Activated T-helper 1 cell treated with anti-CD3 and anti-CD28 coated beads, Interleukin-2, amount 50 U/mL, for 16 hours (primary cell): ENCODE results near the gene LARP4.
"Not testable (repeated sequence)": the region's sequence is repeated elsewhere in the genome, so short reads cannot be mapped to it uniquely, and the experiment has no call there.

ENCODE experiments used
- DNase-seq, 2 donors: peaks; one replicate each; pipeline ENCODE4 v3.0.0-alpha.2; 2020; ENCODE audit warnings: low read depth in 1 of 2, low spot score in 1 of 2

LARP4 gene

GRCh38 chr12:50400638-50401499 lies at the start of gene LARP4:
Gene LARP4, plus strand, starts transcription at chr12:50400885. Its CDS starts 126 bp downstream, at chr12:50401011.
- peak; percentile 71 to 82 for DNase-seq

DNA sequence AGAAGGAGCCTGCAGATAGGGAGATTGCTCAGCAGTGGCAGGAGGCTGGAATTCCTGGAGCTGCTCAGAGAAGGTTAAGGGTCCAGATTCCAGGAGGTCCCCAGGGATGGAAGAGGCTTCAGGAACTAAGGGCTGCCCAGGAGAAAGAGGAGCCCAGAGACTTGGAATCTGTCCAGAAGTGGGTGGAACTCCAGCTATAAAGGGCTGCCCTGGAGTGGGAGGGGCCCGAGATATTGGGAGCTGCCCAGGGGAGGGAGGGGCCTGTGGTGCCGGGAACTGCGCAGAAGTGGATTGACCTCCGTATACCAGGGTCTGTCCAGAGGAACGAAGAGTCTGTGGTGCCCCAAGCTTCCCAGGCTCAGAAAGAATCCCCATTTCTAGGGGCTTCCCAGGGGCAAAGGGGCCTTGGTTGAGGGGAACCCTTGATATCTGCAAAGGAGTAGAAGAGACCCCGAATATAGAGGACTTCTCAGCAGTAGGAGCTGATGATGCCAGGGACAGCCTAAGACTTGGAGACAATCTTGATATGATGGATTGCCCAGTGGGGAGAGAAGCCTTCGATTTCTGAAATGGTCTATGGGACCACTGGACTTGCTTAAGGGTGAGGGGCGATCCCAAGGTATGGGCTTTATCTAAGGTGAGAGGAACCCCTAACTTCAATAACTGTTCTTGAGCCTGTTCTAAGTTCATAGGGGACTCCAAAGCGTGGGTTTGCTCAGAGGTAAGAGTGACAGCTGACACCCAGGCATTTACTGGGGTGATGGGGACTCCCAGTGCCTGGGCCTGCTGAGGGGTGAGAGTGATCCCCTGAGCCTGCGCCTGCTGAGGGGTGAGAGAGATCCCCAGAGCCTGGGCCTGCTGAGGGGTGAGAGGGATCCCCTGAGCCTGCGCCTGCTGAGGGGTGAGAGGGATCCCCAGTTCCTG lies 49.3 kb upstream of the LARP4 start:
- DNase-seq, result no peak

DNA sequence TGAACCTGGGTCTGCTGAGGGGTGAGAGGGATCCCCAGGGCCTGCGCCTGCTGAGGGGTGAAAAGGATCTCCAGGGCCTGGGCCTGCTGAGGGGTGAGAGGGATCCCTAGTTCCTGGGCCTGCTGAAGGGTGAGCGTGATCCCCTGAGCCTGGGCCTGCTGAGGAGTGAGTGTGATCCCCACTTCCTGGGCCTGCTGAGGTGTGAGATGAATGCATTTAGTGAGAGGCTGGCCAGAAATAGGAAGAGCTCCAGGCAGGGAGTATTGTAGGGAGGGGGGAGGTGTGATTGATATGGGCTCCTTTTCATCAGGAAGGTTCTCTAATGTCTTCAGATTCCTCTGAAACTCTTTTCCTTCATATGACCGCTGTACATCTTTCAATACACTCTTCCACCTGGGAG lies 47.3 kb upstream of the LARP4 start:
- DNase-seq, result no peak

GRCh38 chr12:50353869-50354593 lies 46.7 kb upstream of the LARP4 start:
- DNase-seq, result no peak

DNA sequence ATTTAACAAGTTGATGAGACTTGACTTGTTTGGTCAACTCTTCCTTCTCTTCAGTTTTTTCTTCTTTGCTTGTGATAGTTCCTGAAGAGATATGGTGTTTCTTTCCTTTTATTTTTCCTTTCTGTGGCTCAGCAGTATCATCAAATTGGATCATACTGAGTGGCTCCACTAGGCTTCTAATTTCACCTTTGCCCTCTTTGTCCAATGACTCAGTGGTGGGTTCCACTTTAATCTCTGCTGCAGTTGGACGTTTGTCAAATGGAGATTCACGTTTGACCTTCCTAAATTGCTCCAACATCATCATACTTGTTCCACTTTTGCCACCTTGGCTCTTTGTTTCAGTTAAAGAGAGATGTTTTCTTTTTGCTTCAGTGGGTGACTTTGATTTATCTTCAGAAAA lies 45.8 kb upstream of the LARP4 start:
- no peak for DNase-seq

- DNase-seq, result no peak
These were observed 45.3 kb upstream of the LARP4 start for GRCh38 chr12:50355365-50355764.

GRCh38 chr12:50362671-50363070 lies 38.0 kb upstream of the LARP4 start:
- DNase-seq, result no peak

- no peak for DNase-seq
These were observed 37.5 kb upstream of the LARP4 start for GRCh38 chr12:50363141-50363540.

DNA sequence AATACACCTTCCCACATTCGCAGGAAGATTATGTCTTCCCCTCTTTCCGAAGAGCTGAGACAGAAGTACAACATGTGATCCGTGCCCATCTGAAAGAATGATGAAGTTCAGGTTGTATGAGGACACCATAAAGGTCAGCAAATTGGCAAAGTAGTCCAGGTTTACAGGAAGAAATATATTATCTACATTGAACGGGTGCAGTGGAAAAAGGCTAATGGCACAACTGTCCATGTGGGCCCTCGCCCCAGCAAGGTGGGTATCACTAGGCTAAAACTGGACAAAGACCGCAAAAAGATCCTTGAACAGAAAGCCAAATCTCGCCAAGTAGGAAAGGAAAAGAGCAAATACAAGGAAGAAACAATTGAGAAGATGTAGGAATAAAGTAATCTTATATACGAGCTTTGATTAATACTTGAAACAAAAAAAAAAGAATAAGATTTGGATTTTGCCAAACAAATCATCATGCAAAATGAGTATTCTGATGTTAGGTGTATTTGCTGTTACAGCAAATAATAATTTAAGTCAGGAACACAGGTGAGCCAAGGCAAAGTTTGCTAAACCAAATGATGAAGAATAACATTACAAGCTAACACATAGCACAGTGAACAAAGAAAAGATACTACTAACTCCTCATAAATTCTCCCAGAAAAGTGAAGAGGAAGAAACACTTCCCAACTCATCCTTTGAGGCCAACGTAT lies 34.8 kb upstream of the LARP4 start:
- DNase-seq, result no peak

GRCh38 chr12:50370672-50371071 lies 30.0 kb upstream of the LARP4 start:
- not testable (repeated sequence) for DNase-seq

GRCh38 chr12:50375802-50376201 lies 24.9 kb upstream of the LARP4 start:
- no peak for DNase-seq

GRCh38 chr12:50380761-50381325 lies 19.8 kb upstream of the LARP4 start:
- no peak for DNase-seq

GRCh38 chr12:50387487-50387886 lies 13.2 kb upstream of the LARP4 start:
- DNase-seq, result no peak

DNA sequence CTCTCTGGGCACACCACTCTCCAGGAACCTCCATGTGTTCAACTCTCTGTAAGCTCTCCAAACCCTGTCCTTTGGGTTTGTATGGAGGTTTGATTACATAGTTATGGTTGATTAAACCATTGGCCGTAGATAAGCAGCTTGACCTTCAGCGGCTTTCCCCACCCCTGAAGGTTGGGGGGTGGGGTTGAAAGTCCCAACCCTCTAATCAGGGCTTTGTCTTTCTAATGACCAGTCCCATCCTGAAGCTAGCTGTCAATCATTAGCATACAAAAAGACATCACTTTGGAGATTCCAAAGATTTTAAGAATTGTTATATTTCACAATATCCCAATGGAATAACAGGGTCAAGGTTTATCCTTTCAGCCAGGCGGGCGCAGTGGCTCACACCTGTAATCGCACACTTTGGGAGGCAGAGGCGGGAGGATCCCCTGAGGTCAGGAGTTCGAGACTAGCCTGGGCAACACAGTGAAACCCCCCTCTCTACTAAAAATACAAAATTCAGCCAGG lies 12.7 kb upstream of the LARP4 start:
- DNase-seq, result no peak

GRCh38 chr12:50388793-50389192 lies 11.9 kb upstream of the LARP4 start:
- not testable (repeated sequence) for DNase-seq

GRCh38 chr12:50390316-50390741 lies 10.4 kb upstream of the LARP4 start:
- DNase-seq, result no peak

DNA sequence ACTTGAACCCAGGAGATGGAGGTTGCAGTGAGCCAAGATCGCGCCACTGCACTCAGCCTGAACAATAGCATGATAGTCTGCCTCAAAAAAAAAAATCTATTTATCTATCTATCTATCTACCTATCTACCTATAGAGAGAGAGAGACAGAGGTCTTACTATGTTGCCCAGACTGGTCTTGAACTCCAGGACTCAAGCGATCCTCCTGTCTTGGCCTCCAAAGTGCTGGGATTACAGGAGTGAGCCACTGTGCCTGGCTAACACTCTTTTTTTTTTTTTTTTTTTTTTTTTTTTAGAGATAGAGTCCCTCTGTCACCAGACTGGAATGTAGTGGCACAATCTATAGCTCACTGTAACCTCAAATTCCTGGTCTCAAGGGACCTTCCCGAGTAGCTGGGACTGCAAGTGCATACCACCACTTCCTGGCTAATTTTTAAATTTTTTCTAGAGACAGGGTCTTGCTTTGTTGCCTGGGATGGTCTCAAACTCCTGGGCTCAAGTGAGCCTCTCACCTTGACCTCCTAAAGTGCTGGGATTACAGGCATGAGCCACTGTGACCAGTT lies 6.1 kb upstream of the LARP4 start:
- no peak for DNase-seq

- DNase-seq, result no peak
These were observed 3.5 kb upstream of the LARP4 start for GRCh38 chr12:50397117-50397650.

- DNase-seq, result no peak
These were observed 1.8 kb upstream of the LARP4 start for GRCh38 chr12:50398931-50399330.
